Retinal pigment epithelial cell (primary cell): ENCODE results near the gene ARHGEF7.

Source experiments
- DNase-seq: peaks from one replicate; pipeline ENCODE4 v3.0.0-alpha.2; 2010; ENCODE audit warnings: low read depth
- H3K4me3 ChIP-seq: 2 replicates; pipeline ENCODE4 v1.5.1; 2011; ENCODE audit warnings: mild to moderate bottlenecking, low read length, control low read depth, moderate library complexity
- TF ChIP-seq, protein P1 (sequence below): conservative IDR thresholded peaks from 2 replicates; pipeline ENCODE4 v1.5.1; 2011; ENCODE audit warnings: low read depth, low read length, control low read depth, inconsistent platforms

ARHGEF7 gene

GRCh38 chr13:111326981-111327642 is 212.0 kb downstream of the ARHGEF7 start:
- no peak overlapping the region for H3K4me3 ChIP-seq
- no peak for DNase-seq
- TF ChIP-seq, protein P1, sequence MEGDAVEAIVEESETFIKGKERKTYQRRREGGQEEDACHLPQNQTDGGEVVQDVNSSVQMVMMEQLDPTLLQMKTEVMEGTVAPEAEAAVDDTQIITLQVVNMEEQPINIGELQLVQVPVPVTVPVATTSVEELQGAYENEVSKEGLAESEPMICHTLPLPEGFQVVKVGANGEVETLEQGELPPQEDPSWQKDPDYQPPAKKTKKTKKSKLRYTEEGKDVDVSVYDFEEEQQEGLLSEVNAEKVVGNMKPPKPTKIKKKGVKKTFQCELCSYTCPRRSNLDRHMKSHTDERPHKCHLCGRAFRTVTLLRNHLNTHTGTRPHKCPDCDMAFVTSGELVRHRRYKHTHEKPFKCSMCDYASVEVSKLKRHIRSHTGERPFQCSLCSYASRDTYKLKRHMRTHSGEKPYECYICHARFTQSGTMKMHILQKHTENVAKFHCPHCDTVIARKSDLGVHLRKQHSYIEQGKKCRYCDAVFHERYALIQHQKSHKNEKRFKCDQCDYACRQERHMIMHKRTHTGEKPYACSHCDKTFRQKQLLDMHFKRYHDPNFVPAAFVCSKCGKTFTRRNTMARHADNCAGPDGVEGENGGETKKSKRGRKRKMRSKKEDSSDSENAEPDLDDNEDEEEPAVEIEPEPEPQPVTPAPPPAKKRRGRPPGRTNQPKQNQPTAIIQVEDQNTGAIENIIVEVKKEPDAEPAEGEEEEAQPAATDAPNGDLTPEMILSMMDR: no peak

DNA sequence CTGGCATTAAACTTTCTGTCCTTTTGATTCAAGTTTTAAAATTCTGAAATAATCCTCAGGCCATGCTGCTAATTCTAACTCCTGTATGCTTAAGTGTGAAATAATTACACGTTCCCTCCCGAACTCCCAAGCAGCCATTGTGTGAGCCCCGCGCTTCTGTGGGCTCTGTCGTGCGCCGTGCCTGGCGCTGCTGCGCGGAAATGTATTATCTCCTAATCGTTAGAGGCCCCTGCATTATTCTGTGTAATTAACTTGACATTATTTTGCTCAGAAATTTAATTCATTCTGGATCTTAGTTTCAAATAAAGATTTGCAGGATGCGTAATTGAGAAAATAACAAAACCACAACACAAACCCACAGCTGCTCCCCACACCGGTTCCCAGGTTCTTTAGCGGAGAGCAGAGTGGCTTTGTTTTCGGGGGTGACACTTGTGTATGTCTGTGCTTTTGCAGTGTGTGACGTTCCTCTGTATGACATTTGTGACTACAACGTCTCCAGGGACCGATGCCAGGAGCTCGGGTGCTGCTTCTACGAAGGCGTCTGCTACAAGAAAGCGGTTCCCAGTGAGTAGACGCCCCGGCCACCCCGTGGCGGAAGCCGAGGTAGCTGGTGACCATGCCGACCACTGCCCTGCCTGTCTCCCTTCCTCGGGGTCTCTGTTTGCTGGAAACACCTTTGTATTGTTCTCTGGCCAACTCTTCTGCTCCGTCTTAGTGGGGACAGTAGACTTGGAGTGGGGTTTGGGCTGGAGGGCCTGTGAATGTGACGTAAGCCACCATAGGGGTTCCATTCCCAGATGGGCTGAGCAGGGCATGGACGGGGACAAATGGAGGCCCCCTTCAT is 212.8 kb downstream of the ARHGEF7 start:
- TF ChIP-seq, protein P1: no peak
- no peak for DNase-seq
- no peak overlapping the region for H3K4me3 ChIP-seq

DNA sequence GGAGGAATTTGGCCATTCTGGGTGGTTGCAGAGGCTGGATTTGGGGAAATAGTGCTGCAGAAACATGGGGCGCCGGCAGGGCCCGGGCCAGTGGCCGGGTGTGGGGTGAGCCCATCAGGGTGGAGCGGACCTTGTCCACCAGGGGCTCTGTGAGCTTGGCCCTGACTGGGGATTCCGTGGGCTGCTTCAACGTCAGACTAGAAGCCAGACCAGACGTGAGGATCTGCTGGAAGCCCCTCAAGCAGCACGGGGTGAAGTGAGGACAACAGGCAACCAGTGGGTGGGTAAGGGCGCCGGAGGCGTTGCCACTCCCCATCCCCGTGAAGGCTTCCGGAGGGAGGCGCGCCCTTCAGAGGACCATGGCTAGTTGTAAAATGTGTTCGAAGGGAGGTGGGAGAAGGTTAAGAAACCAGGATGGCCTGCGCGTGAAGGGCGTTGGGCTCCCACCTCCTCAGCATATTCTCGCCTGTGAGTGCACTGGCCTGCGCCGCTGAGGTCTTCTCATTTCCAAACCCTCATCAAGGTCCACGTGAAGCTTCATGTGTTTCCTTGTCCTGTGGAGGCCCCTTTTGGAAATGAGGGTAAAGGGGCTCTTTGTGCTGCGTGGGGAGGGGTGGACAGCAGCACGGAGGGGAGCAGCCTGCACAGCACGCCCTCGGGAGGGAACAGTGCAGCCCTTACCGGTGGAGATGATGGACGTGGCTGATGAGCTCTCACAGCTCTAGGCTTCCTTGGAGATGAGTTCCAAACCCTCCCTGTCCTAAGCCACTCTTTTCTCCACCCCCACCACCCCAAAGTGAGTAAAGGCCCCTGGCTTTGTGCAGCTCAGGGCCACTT is 213.7 kb downstream of the ARHGEF7 start:
- no peak for DNase-seq
- no peak overlapping the region for H3K4me3 ChIP-seq
- TF ChIP-seq, protein P1: no peak

GRCh38 chr13:111329641-111330040 is 214.5 kb downstream of the ARHGEF7 start:
- TF ChIP-seq, protein P1: no peak
- no peak for DNase-seq
- no peak overlapping the region for H3K4me3 ChIP-seq

DNA sequence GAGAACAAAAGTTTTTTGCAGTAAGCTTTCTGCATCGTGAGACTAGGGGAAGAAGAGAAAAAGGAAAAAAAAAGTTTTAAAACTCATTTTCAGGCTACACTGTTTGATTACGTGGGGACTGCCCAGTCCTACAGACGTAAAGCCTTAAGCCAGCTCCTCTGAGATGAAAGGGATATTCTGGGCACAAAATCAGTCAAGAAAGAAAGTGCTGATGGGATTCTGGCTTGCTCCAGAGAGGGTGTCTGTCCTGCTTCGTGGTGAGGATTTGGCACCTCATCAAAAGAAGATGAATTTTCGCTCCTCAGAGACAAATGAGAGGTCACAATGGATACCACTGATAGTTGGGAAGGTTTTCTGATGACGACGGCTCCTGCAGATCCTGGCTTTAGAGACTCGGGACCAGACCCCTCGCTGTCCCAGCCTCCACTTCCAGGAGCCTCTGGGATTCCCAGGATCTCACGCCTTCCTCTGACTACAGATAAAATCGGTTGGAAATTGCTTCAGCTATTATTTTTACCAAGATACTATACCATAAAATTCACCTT is 215.0 kb downstream of the ARHGEF7 start:
- DNase-seq: no peak
- TF ChIP-seq, protein P1: no peak
- H3K4me3 ChIP-seq: no peak overlapping the region

- TF ChIP-seq, protein P1: no peak
- no peak overlapping the region for H3K4me3 ChIP-seq
- no peak for DNase-seq
Measured at GRCh38 chr13:111335298-111335697, 220.2 kb downstream of the ARHGEF7 start.
